ENCODE data around the gene MPC1L. TPM values are rescaled to one million over a fixed set of nuclear protein-coding genes. Genes with fewer than 3 reads are reported as not detected.

Gene MPC1L
- total RNA-seq, 1 experiment from 2014 or later = not detected

- TF ChIP-seq AR (CRISPR knock-in tag; IDR thresholded peaks at IDR 0.05) (no peak), TEAD4 (CRISPR knock-in tag; IDR thresholded peaks at IDR 0.05) (no peak)
These were observed 9.0 kb downstream of the MPC1L start (continued) for GRCh38 chrX:40632199-40632598.

GRCh38 chrX:40637687-40638086 is 14.5 kb downstream of the MPC1L start:
- TF ChIP-seq ATF2 (CRISPR knock-in tag; IDR thresholded peaks at IDR 0.05; ENCODE audit: borderline replicate concordance, low read depth) = no peak
- no peak for TF ChIP-seq EMX1 (CRISPR knock-in tag; IDR thresholded peaks at IDR 0.05)
- no peak for TF ChIP-seq CREM (CRISPR knock-in tag; IDR thresholded peaks at IDR 0.05)
- TF ChIP-seq JUN (CRISPR knock-in tag; IDR thresholded peaks at IDR 0.05) = no peak
- no peak for TF ChIP-seq RORB (CRISPR knock-in tag; IDR thresholded peaks at IDR 0.05)
- no peak for TF ChIP-seq GTF2I (CRISPR knock-in tag; conservative IDR thresholded peaks at IDR 0.05)
- TF ChIP-seq ATF3 (CRISPR knock-in tag; conservative IDR thresholded peaks at IDR 0.05) = no peak
- no peak for TF ChIP-seq ZNF219 (CRISPR knock-in tag; IDR thresholded peaks at IDR 0.05; ENCODE audit: borderline replicate concordance)
- TF ChIP-seq NR2C2 (CRISPR knock-in tag; IDR thresholded peaks at IDR 0.05) = no peak
- TF ChIP-seq ATF1 (CRISPR knock-in tag; IDR thresholded peaks at IDR 0.05) = no peak
- TF ChIP-seq ZNF396 (CRISPR knock-in tag; IDR thresholded peaks at IDR 0.05; ENCODE audit: borderline replicate concordance) = no peak
- TF ChIP-seq AR (CRISPR knock-in tag; IDR thresholded peaks at IDR 0.05) = no peak
- TF ChIP-seq GABPB1 (CRISPR knock-in tag; IDR thresholded peaks at IDR 0.05) = no peak
- TF ChIP-seq ZNF263 (CRISPR knock-in tag; IDR thresholded peaks at IDR 0.05; ENCODE audit: low read depth) = no peak
- TF ChIP-seq MXD4 (CRISPR knock-in tag; IDR thresholded peaks at IDR 0.05; ENCODE audit: borderline replicate concordance) = no peak
- no peak for TF ChIP-seq ZNF425 (CRISPR knock-in tag; conservative IDR thresholded peaks at IDR 0.05)
- TF ChIP-seq NR3C1 (CRISPR knock-in tag; conservative IDR thresholded peaks at IDR 0.05; ENCODE audit: low read depth) = no peak
- no peak for TF ChIP-seq STAT6 (CRISPR knock-in tag; conservative IDR thresholded peaks at IDR 0.05; ENCODE audit: low read depth)
- peaks cover 37% of the 10 kb centered on the region for H3K36me3 Mint-ChIP-seq
- no peak overlapping the region for H3K4me3 Mint-ChIP-seq
- ATAC-seq = no peak
- POLR2A ChIA-PET = no interaction called here
- no peaks in the 10 kb centered on the region for H3K27me3 Mint-ChIP-seq (ENCODE audit: low read depth)
- CTCF ChIA-PET = no interaction called here
- H3K4me1 Mint-ChIP-seq = no peaks in the 10 kb centered on the region
- no peak for DNase-seq (ENCODE audit: low spot score)
- no peak overlapping the region for H3K27ac Mint-ChIP-seq
- no peaks in the 10 kb centered on the region for H3K9me3 Mint-ChIP-seq

All from WTC11 (cell line).